GM12878 (cell line): ENCODE data around the gene NT5DC3. TPM values are rescaled to one million over a fixed set of nuclear protein-coding genes. Genes with fewer than 3 reads are reported as not detected.

Source experiments
- ATAC-seq: fragments of 200-7000 bp; cut with Tn5 transposase; 3 replicates; pipeline ENCODE4 v1.9.1; 2020; ENCODE audit warnings: mild to moderate bottlenecking, moderate library complexity
- BruUV-seq: library from RNA; stranded (reverse); fragments of 400-500 nt; replicated peaks from 2 replicates; lab custom pipeline; 2021; lab: Mats Ljungman, UMichigan
- CTCF ChIA-PET: fragments of 300-600 bp; sonication (Branson Sonifier 250); formaldehyde crosslinking; extraction: SDS; loops from one replicate; lab custom pipeline; 2021; ENCODE audit warnings: inconsistent platforms; lab: Yijun Ruan, JAX
- POLR2A ChIA-PET: fragments of 350-600 bp; formaldehyde crosslinking; extraction: SDS; loops from one replicate; lab custom pipeline; 2021; ENCODE audit warnings: inconsistent platforms; lab: Charles Lee
- RAD21 ChIA-PET: fragments of 300-600 bp; sonication (Branson Sonifier 250); formaldehyde crosslinking; loops from one replicate; lab custom pipeline; 2023; ENCODE audit warnings: antibody characterized with exemption; ENCODE audit not compliant: unreplicated experiment; lab: Charles Lee
- SMC1A ChIA-PET: fragments of 300-600 bp; sonication (Branson Sonifier 250); formaldehyde crosslinking; loops from one replicate; lab custom pipeline; 2023; ENCODE audit not compliant: unreplicated experiment, uncharacterized antibody; lab: Charles Lee
- DNase-seq: peaks from one replicate; pipeline ENCODE4 v3.0.0-alpha.2; 2011; ENCODE audit warnings: low read depth, low spot score
- FAIRE-seq: peaks from 3 replicates; lab custom pipeline; 2011; peaks lifted over from hg19 to GRCh38; lab: Jason Lieb, UNC
- H2AFZ ChIP-seq: 2 replicates; pipeline ENCODE4 v1.6.0; 2011; ENCODE audit warnings: low read depth, low read length, control low read depth; ENCODE audit not compliant: control insufficient read depth
- H3K27ac ChIP-seq: 2 replicates; pipeline ENCODE4 v1.5.1; 2011; ENCODE audit warnings: control low read depth; ENCODE audit not compliant: control insufficient read depth, insufficient read depth
- H3K27me3 ChIP-seq, 2 experiments: replicated peaks in 1 of 2; 2 replicates each; pipeline versions ENCODE4 v1.6.0 to v1.6.1; 2011; ENCODE audit warnings: low read length in 1 of 2; ENCODE audit not compliant: control insufficient read depth in 2 of 2, insufficient read depth in 2 of 2
- H3K36me3 ChIP-seq, 2 experiments: 2 replicates each; pipeline ENCODE4 v1.5.1; 2011; ENCODE audit warnings: low read length in 1 of 2; ENCODE audit not compliant: control insufficient read depth in 2 of 2, insufficient read depth in 2 of 2
- H3K4me1 ChIP-seq: 2 replicates; pipeline ENCODE4 v1.6.1; 2011; ENCODE audit warnings: mild to moderate bottlenecking, low read length, moderate library complexity, mixed read lengths; ENCODE audit not compliant: control insufficient read depth, insufficient read depth
- H3K4me2 ChIP-seq: 2 replicates; pipeline ENCODE4 v1.6.0; 2011; ENCODE audit warnings: control low read depth; ENCODE audit not compliant: control insufficient read depth, insufficient read depth
- H3K4me3 ChIP-seq: fragments of 200-600 bp; sonication (generic); 2 replicates; pipeline ENCODE4 v1.5.1; 2016
- H3K79me2 ChIP-seq: 2 replicates; pipeline ENCODE4 v1.6.0; 2011; ENCODE audit warnings: low read length; ENCODE audit not compliant: control insufficient read depth, insufficient read depth
- H3K9ac ChIP-seq: 2 replicates; pipeline ENCODE4 v1.8.0; 2011; ENCODE audit warnings: low read length, control low read depth, mixed read lengths; ENCODE audit not compliant: control insufficient read depth, insufficient read depth
- H3K9me3 ChIP-seq: replicated peaks from 3 replicates; pipeline ENCODE4 v1.5.1; 2011; ENCODE audit warnings: mild to moderate bottlenecking, low read length; ENCODE audit not compliant: control insufficient read depth, insufficient read depth
- H4K20me1 ChIP-seq: 2 replicates; pipeline ENCODE4 v1.6.0; 2011; ENCODE audit not compliant: control insufficient read depth, insufficient read depth
- CREB1 ChIP-seq: IDR thresholded peaks from 2 replicates; pipeline ENCODE4 v1.6.1; 2012; ENCODE audit warnings: low read depth, mild to moderate bottlenecking, inconsistent platforms
- HDAC2 ChIP-seq: fragments of 200-600 bp; sonication (generic); IDR thresholded peaks from 2 replicates; pipeline ENCODE4 v1.6.1; 2017
- IRF4 ChIP-seq: IDR thresholded peaks from 2 replicates; pipeline ENCODE4 v1.6.1; 2011; ENCODE audit warnings: low read depth, low read length
- MXI1 ChIP-seq: fragments of 150-350 bp; IDR thresholded peaks from 2 replicates; pipeline ENCODE4 v1.6.1; 2011; ENCODE audit warnings: low read depth, mild to moderate bottlenecking, inconsistent platforms, low read length, improper control_type of control experiment
- PAX8 ChIP-seq: fragments of 450-650 bp; IDR thresholded peaks from 2 replicates; pipeline ENCODE4 v1.6.1; 2017; ENCODE audit warnings: mild to moderate bottlenecking, moderate library complexity
- SMC3 ChIP-seq: IDR thresholded peaks from 2 replicates; pipeline ENCODE4 v1.6.1; 2011; ENCODE audit warnings: low read length, improper control_type of control experiment, borderline replicate concordance
- TBL1XR1 ChIP-seq: IDR thresholded peaks from 2 replicates; pipeline ENCODE4 v1.6.1; 2012; ENCODE audit warnings: low read depth, low read length, improper control_type of control experiment
- TCF12 ChIP-seq: IDR thresholded peaks from 2 replicates; pipeline ENCODE4 v1.6.1; 2011; ENCODE audit warnings: low read depth, mild to moderate bottlenecking, low read length
- TCF3 ChIP-seq: IDR thresholded peaks from 2 replicates; pipeline ENCODE4 v1.6.1; 2012; ENCODE audit warnings: low read depth, mild to moderate bottlenecking, low read length, borderline replicate concordance; ENCODE audit not compliant: insufficient read depth
- TCF7 ChIP-seq: IDR thresholded peaks from 2 replicates; pipeline ENCODE4 v1.6.1; 2014; ENCODE audit warnings: antibody characterized with exemption, borderline replicate concordance
- ZNF207 ChIP-seq: fragments of 450-650 bp; IDR thresholded peaks from 2 replicates; pipeline ENCODE4 v1.6.1; 2014; ENCODE audit warnings: antibody characterized with exemption, mild to moderate bottlenecking, borderline replicate concordance
- WGBS: methylation state at CpG from one replicate; pipeline ENCODE4 v1.1.6; 2016; ENCODE audit warnings: low lambda C conversion rate; ENCODE audit not compliant: insufficient replicate concordance, insufficient coverage; ENCODE audit errors: missing lambda C conversion rate; 5-methylcytosine and 5-hydroxymethylcytosine counted together
- in situ Hi-C: fragments of 300-500 bp; cut with MboI; formaldehyde crosslinking; loops from 9 replicates; pipeline ENCODE4 v1.14.3; 2018; ENCODE audit warnings: mixed read lengths
- intact Hi-C: fragments of 100-400 bp; cut with micrococcal nuclease; formaldehyde crosslinking; loops from one replicate; pipeline ENCODE4 v1.14.2; 2022; ENCODE audit not compliant: unreplicated experiment
- polyA plus RNA-seq, 11 experiments: library from polyadenylated mRNA; depleted of rRNA in 4 of 11; unstranded in 6 of 11; stranded (reverse) in 5 of 11; fragments of >200 nt; fragmentation: Nextera tagmentation in 4 of 11; fragmentation: Illumina TruSeq in 1 of 11; extraction: Ambion mirVana in 4 of 11; extraction: Trizol in 1 of 11; gene quantifications; 1 replicate in 1 of 11; 2 replicates in 10 of 11; pipeline versions ENCODE4 v1.2.1 to v1.2.3, GENCODE V29; 2011 to 2016; ENCODE audit warnings: inconsistent platforms in 2 of 11, missing spikeins in 2 of 11, low read depth in 1 of 11
- total RNA-seq, 4 experiments: library from RNA; depleted of rRNA in 3 of 4; stranded (reverse); fragments of >200 nt in 3 of 4; fragmentation: Illumina TruSeq in 1 of 4; extraction: Trizol in 1 of 4; gene quantifications; 2 replicates each; pipeline versions ENCODE4 v1.2.1 to v1.2.3, GENCODE V29; 2013 to 2021
- TF ChIP-seq, protein P1 (sequence below): IDR thresholded peaks from 2 replicates; pipeline ENCODE4 v1.6.1; 2012; ENCODE audit warnings: low read depth, low read length, improper control_type of control experiment

Gene NT5DC3
- total and polyA plus RNA-seq, 10 of the 15 experiments (the other 5 are each of a cell fraction or from before 2014, with no cell fraction given), result 2.0 to 12.4 (median 5.9) TPM

DNA sequence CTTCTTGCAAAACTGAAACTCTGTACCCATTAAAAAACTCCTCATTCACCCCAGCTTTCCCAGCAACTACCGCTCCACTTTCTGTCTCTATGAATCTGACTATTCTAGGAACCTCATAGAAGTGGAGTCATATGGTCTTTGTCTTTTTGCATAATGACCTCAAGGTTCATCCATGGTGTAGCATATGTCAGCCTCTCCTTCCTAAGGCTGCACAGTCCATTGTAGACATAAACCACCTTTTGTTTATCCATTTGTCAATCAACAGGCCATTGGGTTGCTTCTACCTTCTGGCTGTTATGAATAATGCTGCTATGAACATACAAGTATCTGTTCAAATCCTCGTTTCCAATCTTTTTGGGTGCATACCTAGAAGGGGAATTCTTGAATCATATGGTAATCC, 21.1 kb downstream of the NT5DC3 start:
- no peaks in the 10 kb centered on the region for H3K4me1 ChIP-seq
- no peaks in the 10 kb centered on the region for H3K27me3 ChIP-seq
- H3K4me3 ChIP-seq, result no peak overlapping the region
- 100% methylated on average over 2 of the region's 2 CpGs for WGBS
- FAIRE-seq, result no peak
- in situ Hi-C loops (no loop called here), intact Hi-C loops (no loop called here)
- TF ChIP-seq SMC3 (no peak), ZNF207 (no peak), PAX8 (no peak), HDAC2 (no peak), MXI1 (no peak)
- BruUV-seq, result no TSS peak
- DNase-seq, result no peak
- no peak for ATAC-seq
- no peak overlapping the region for H2AFZ ChIP-seq
- ChIA-PET RAD21 (no interaction called here), CTCF (interaction anchor here (1.3 to 2.8 kb wide), 2 partner anchors 15 to 289 kb away, joined by 4 to 14 read pairs; no protein-coding TSS in a partner anchor), POLR2A (interaction anchor here (0.6 kb wide), 1 partner anchor 1318 kb away, joined by 5 read pairs; no protein-coding TSS in a partner anchor), SMC1A (interaction anchor here (0.8 to 0.9 kb wide), 3 partner anchors 64 to 289 kb away, joined by 3 read pairs; no protein-coding TSS in a partner anchor)
- H4K20me1 ChIP-seq, result no peaks in the 10 kb centered on the region
- no peaks in the 10 kb centered on the region; the same call in 2 of the 3 replicates for H3K9me3 ChIP-seq
- H3K36me3 ChIP-seq, result no peaks in the 10 kb centered on the region; a peak in 1 of 4 replicates
- H3K27ac ChIP-seq, result no peak overlapping the region
- no peak overlapping the region for H3K4me2 ChIP-seq
- no peak overlapping the region for H3K9ac ChIP-seq
- no peaks in the 10 kb centered on the region for H3K79me2 ChIP-seq

DNA sequence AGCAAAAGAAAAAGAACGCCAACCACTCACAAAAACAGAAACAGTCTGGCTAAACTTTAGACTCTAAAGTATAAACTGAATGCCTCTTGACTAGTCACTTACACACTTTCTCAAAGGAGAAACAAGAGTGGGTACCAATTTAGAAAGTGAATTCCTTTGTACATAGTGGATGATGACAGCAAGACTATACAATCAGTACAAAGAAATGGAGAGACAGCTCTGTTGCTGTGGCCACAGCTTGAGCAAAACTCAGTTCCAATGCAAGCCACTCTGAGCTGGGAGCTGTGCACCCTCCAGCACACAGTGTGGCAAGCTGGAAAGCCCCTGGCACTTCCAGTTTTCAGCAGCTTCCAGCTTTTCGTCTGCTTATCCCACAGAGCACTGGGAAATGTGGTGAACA, 21.7 kb downstream of the NT5DC3 start:
- no peaks in the 10 kb centered on the region for H3K4me1 ChIP-seq
- H3K9ac ChIP-seq, result no peak overlapping the region
- POLR2A ChIA-PET, result interaction anchor here (0.6 kb wide), 1 partner anchor 1319 kb away, joined by 5 read pairs; no protein-coding TSS in a partner anchor
- no peaks in the 10 kb centered on the region for H3K27me3 ChIP-seq
- BruUV-seq, result no TSS peak
- H3K4me2 ChIP-seq, result no peak overlapping the region
- no peaks in the 10 kb centered on the region for H4K20me1 ChIP-seq
- TF ChIP-seq CREB1 (no peak), TCF12 (no peak), IRF4 (no peak), TCF7 (no peak), TCF3 (no peak), ZNF207 (no peak), TBL1XR1 (no peak)
- TF ChIP-seq, protein P1, sequence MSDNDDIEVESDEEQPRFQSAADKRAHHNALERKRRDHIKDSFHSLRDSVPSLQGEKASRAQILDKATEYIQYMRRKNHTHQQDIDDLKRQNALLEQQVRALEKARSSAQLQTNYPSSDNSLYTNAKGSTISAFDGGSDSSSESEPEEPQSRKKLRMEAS, result no peak
- H3K36me3 ChIP-seq, result no peaks in the 10 kb centered on the region; a peak in 1 of 4 replicates
- 69% methylated on average over 2 of the region's 2 CpGs for WGBS
- H3K4me3 ChIP-seq, result no peak overlapping the region
- no peak overlapping the region for H3K27ac ChIP-seq
- RAD21 ChIA-PET, result no interaction called here
- FAIRE-seq, result no peak
- H3K9me3 ChIP-seq, result no peaks in the 10 kb centered on the region; the same call in 2 of the 3 replicates
- CTCF ChIA-PET, result interaction anchor here (1.3 to 2.8 kb wide), 2 partner anchors 15 to 290 kb away, joined by 4 to 14 read pairs; no protein-coding TSS in a partner anchor
- no peak overlapping the region for H2AFZ ChIP-seq
- no peak for DNase-seq
- in situ Hi-C loops, result no loop called here
- no peaks in the 10 kb centered on the region for H3K79me2 ChIP-seq
- intact Hi-C loops, result no loop called here
- ATAC-seq, result no peak
- SMC1A ChIA-PET, result interaction anchor here (0.8 to 0.9 kb wide), 2 partner anchors 65 to 290 kb away, joined by 3 read pairs; no protein-coding TSS in a partner anchor
